Measurements from ENCODE around the gene UBE2G2. TPM values are rescaled to one million over a fixed set of nuclear protein-coding genes. Genes with fewer than 3 reads are reported as not detected.
A peak's percentile ranks its signal among the peaks of the same experiment; 100 is the strongest.

The UBE2G2 gene
- total RNA-seq, 1 experiment from 2014 or later, result 121 TPM

DNA sequence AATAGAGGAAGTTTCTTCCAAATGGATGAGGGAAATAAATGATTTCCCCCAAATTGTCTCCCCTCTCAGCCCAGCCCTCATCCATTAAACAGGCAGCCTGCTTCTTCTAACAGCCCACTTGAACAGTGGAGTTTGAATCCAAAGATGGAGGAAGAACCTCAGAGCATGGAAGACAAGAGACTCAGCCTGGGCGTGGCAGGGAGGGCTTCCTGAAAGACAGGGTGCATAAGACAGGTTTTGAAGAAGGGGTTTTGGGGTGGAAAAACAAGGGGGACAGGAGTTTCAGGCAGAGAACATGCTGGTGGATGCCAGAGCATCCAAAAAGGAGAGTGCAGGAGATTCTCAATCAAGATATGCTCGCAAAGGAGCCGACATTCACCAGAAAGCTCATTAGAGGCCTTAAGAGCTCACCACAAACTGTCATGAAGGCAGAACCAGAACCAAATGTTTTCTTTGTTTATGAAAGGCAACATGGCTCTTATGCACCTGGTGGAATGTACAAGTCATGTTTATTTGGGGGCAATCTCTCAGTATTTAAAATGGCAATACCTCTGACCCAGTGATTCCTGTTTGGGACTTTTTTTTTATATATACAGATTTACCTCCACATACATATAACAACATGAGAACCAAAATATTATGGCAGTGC is 63.8 kb downstream of the UBE2G2 start:
- Histone ChIP-seq H2BK5ac (ENCODE audit: insufficient read length, low read length) (no peak overlapping the region), H3K27ac (ENCODE audit: insufficient read length, low read depth, low read length) (no peak overlapping the region), H3K18ac (ENCODE audit: insufficient read length, low read depth, low read length) (no peak overlapping the region), H2BK120ac (ENCODE audit: low read depth, low read length, poor library complexity, severe bottlenecking) (no peak overlapping the region), H3K23ac (ENCODE audit: insufficient read length, low read depth, low read length) (no peak overlapping the region), H3K23me2 (ENCODE audit: insufficient read length, low read depth, low read length, poor library complexity, severe bottlenecking) (no peaks in the 10 kb centered on the region), H3K27me3 (ENCODE audit: insufficient read depth, low read length) (no peaks in the 10 kb centered on the region), H4K8ac (replicated peaks; ENCODE audit: insufficient read length, low read depth, low read length) (no peak overlapping the region), H3K56ac (ENCODE audit: insufficient read length, low read depth, low read length) (no peak overlapping the region), H3K79me2 (ENCODE audit: insufficient read depth, low read length) (no peaks in the 10 kb centered on the region), H2BK12ac (ENCODE audit: insufficient read length, low read depth, low read length) (no peak overlapping the region), H3K9me3 (ENCODE audit: control insufficient read depth, low read depth, low read length) (no peaks in the 10 kb centered on the region), H3T11ph (ENCODE audit: low read length) (no peak overlapping the region), H3K4ac (ENCODE audit: low read depth, low read length) (no peak overlapping the region), H3K4me1 (ENCODE audit: insufficient read depth, low read length) (no peaks in the 10 kb centered on the region), H4K5ac (ENCODE audit: insufficient read length, low read depth, low read length) (no peak overlapping the region), H4K20me1 (ENCODE audit: control insufficient read depth, insufficient read depth, insufficient read length) (no peaks in the 10 kb centered on the region), H3K9ac (ENCODE audit: extremely low read depth, insufficient read length, low read length) (no peak overlapping the region), H4K91ac (ENCODE audit: insufficient read length, low read depth, low read length) (no peak overlapping the region), H3K4me2 (ENCODE audit: insufficient read depth, insufficient read length, low read length) (no peak overlapping the region), H2AFZ (ENCODE audit: low read length) (no peak overlapping the region), H2AK5ac (ENCODE audit: insufficient read length, low read length) (no peak overlapping the region), H2BK20ac (ENCODE audit: low read depth, low read length, poor library complexity, severe bottlenecking) (no peak overlapping the region), H3K79me1 (ENCODE audit: insufficient read depth, low read depth, low read length, poor library complexity, severe bottlenecking) (no peaks in the 10 kb centered on the region), H2BK15ac (ENCODE audit: low read depth, low read length) (no peak overlapping the region), H3K14ac (ENCODE audit: insufficient read depth, low read length) (no peak overlapping the region)
- H3K36me3 Mint-ChIP-seq (ENCODE audit: insufficient read depth in 1 of 3, low read depth in 3 of 3), result peaks cover 0 to 2% (median 0%) of the 10 kb centered on the region in 3 experiments; a peak in 2 of 7 replicates
- peaks cover 52% of the 10 kb centered on the region in 2 experiments for H3K4me1 Mint-ChIP-seq
- H3K27ac Mint-ChIP-seq, result no peak overlapping the region
- DNase-seq, result peak; percentile 26
- no peaks in the 10 kb centered on the region; a peak in 1 of 5 replicates for H3K9me3 Mint-ChIP-seq
- H3K27me3 Mint-ChIP-seq (ENCODE audit: low read depth), result peaks cover 9% of the 10 kb centered on the region
- no CpG with 5 or more reads among the region's 3 CpGs for WGBS (ENCODE audit: extremely low coverage, insufficient read length, low lambda C conversion rate)
- TF ChIP-seq, protein P1, sequence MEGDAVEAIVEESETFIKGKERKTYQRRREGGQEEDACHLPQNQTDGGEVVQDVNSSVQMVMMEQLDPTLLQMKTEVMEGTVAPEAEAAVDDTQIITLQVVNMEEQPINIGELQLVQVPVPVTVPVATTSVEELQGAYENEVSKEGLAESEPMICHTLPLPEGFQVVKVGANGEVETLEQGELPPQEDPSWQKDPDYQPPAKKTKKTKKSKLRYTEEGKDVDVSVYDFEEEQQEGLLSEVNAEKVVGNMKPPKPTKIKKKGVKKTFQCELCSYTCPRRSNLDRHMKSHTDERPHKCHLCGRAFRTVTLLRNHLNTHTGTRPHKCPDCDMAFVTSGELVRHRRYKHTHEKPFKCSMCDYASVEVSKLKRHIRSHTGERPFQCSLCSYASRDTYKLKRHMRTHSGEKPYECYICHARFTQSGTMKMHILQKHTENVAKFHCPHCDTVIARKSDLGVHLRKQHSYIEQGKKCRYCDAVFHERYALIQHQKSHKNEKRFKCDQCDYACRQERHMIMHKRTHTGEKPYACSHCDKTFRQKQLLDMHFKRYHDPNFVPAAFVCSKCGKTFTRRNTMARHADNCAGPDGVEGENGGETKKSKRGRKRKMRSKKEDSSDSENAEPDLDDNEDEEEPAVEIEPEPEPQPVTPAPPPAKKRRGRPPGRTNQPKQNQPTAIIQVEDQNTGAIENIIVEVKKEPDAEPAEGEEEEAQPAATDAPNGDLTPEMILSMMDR (conservative IDR thresholded peaks at IDR 0.05), result no peak
- H3K4me3 Mint-ChIP-seq, result no peak overlapping the region

Data from H9 (cell line).